ENCODE data around the gene CLN6. TPM values are rescaled to one million over a fixed set of nuclear protein-coding genes. Genes with fewer than 3 reads are reported as not detected.
"Not testable (repeated sequence)": the region's sequence is repeated elsewhere in the genome, so short reads cannot be mapped to it uniquely, and the experiment has no call there.

Gene CLN6
- total and polyA plus RNA-seq, 7 donors = 8.3 to 22.2 (median 13.1) TPM

DNA sequence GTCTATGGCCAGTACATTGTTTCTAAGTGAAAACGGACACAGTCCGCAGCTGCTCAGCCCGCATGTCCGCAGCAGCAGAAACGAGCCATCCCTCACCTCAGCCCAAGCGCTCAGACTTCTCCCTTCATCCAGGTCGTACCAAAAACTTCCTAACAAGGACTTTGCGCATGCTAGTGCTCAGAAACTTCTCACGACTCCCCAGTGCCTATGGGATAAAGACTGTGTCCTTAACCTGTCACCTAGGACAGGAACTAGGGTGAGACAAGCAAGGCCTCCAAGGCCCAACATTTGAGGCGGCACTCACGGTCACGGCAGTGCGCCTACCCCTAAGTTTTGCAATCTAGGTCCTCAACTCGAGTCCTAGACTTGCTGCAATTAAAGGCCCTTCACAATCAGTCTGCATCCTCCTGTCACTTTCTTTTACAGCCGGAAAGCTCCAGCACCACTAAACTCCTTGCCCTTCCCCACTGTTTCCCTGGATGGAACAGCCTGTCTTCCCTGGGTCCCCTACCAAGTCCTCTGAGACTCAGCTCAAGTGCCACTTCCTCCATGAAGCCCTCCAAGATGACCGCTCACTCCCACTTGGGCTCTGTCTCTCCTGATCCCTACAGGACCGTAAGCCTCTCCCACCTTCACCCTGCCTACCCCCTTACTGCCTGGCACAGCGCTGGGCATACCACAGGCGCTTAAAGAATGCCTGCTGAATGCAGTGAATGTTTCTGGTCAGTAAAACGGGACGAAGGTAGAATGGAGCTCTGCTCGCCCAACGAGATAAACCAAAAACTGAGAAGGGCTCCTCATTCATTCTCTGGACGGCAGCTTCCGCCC, 1.2 kb downstream of the CLN6 start:
- intact Hi-C loops (cut with DNase I) = no loop called here
- Histone ChIP-seq H3K36me3 (ENCODE audit: insufficient read depth in 1 of 2, low read depth in 1 of 2) (no peaks in the 10 kb centered on the region), H3K27me3 (ENCODE audit: insufficient read depth in 3 of 3, low read length in 2 of 3) (no peaks in the 10 kb centered on the region), H3K9me3 (no peaks in the 10 kb centered on the region), H3K4me3 (peak overlapping the region; percentile 96), H3K27ac (peak overlapping the region; percentile 86), H3K4me1 (peaks cover 19% of the 10 kb centered on the region)
- TF ChIP-seq, protein P1, sequence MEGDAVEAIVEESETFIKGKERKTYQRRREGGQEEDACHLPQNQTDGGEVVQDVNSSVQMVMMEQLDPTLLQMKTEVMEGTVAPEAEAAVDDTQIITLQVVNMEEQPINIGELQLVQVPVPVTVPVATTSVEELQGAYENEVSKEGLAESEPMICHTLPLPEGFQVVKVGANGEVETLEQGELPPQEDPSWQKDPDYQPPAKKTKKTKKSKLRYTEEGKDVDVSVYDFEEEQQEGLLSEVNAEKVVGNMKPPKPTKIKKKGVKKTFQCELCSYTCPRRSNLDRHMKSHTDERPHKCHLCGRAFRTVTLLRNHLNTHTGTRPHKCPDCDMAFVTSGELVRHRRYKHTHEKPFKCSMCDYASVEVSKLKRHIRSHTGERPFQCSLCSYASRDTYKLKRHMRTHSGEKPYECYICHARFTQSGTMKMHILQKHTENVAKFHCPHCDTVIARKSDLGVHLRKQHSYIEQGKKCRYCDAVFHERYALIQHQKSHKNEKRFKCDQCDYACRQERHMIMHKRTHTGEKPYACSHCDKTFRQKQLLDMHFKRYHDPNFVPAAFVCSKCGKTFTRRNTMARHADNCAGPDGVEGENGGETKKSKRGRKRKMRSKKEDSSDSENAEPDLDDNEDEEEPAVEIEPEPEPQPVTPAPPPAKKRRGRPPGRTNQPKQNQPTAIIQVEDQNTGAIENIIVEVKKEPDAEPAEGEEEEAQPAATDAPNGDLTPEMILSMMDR (IDR thresholded peaks at IDR 0.05) = no peak
- DNase-seq = peak in 1 of 2 donors; percentile 30
- WGBS, 3 donors = 47 to 53% (median 50%) methylated on average over 25 of the region's 25 CpGs
- no peak for ATAC-seq

DNA sequence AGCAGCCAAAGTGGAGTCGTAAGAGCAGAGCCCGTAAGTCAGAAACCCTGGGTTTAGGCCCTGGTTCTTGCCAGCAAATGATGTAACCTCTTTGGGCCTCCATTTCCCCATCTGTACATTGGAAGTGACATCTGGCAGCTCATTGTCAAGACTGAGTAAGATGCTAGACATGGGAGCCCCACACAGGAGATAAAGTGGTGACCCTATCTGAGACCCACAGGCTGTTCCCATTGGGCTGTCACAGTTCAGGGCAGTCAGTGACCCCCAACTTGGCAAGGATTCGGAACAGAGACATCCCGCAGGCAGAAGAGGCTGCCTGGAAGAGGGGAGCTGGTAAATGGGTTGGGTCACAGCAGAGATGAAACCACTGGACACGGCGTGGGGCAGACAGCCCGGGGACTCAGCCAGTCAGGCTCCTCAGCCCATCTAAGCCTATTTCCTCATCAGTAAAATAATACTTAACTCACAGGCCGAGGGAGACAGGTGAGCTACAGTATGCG, 1.8 kb downstream of the CLN6 start:
- Histone ChIP-seq H3K27me3 (ENCODE audit: insufficient read depth in 3 of 3, low read length in 2 of 3) (no peaks in the 10 kb centered on the region), H3K36me3 (ENCODE audit: insufficient read depth in 1 of 2, low read depth in 1 of 2) (no peaks in the 10 kb centered on the region), H3K4me3 (no peak overlapping the region), H3K27ac (no peak overlapping the region), H3K9me3 (no peaks in the 10 kb centered on the region), H3K4me1 (peaks cover 19% of the 10 kb centered on the region)
- ATAC-seq (no peak), DNase-seq (peak in 1 of 2 donors; percentile 38)
- intact Hi-C loops (cut with DNase I) = no loop called here
- TF ChIP-seq, protein P1 (IDR thresholded peaks at IDR 0.05) = no peak
- 69 to 83% (median 71%) methylated on average over 7 to 9 of the region's 9 CpGs for WGBS, 3 donors

DNA sequence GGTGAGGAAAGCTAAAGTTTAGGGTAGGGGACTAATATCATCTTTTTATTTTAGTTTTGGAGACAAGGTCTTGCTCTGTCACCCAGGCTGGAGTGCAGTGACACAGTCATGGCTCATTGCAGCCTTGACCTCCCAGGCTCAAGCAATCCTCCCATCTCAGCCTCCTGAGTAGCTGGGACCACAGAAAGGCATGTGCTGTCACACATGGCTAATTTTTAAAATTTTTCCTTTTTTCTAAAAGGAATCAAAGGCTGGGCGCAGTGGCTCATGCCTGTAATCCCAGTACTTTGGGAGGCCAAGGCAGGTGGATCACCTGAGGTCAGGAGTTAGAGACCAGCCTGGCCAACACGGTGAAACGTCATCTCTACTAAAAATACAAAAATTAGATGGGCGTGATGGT, 4.1 kb downstream of the CLN6 start:
- H3K9me3 ChIP-seq; DNase-seq; ATAC-seq; H3K36me3 ChIP-seq (ENCODE audit: insufficient read depth in 1 of 2, low read depth in 1 of 2); H3K4me3 ChIP-seq; intact Hi-C loops (cut with DNase I); H3K27me3 ChIP-seq (ENCODE audit: insufficient read depth in 3 of 3, low read length in 2 of 3); H3K27ac ChIP-seq: not testable (repeated sequence)
- WGBS, 3 donors = 92 to 93% (median 92%) methylated on average over 4 of the region's 4 CpGs
- H3K4me1 ChIP-seq = peaks cover 19% of the 10 kb centered on the region

DNA sequence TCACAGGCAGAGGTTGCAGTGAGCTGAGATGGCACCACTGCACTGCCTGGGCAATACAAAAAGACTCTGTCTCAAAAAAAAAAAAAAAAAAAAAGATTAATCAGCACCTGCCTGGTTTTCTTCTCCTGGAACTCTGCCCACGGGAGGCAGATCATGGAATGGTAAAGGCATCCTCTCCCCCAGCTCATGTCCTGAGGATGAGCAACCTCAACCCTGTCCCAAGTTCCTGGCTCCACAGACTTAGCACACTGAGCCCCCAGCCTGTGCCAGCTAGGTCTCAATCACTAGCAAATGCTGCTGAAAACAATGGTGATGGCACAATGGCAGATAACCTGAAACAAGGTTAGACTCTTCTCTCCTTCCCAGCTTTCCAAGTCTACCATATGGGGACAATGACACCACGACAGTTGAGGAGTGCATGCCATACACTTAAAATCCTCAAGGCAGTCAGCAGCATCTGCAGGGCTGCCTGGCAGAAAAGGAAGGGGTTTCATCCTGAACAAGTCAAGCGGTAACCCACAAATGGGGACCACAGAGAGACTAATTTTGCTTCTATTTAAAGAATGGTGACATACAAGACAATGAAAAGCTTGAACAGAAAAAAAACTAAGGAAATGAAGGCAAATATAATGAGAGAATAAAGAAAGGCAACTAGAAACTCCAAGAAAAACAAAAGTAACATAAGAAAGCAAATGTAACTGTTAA, 4.8 kb downstream of the CLN6 start:
- H3K4me1 ChIP-seq = peaks cover 19% of the 10 kb centered on the region
- intact Hi-C loops (cut with DNase I) = no loop called here
- H3K36me3 ChIP-seq (ENCODE audit: insufficient read depth in 1 of 2, low read depth in 1 of 2) = no peaks in the 10 kb centered on the region
- H3K27me3 ChIP-seq (ENCODE audit: insufficient read depth in 3 of 3, low read length in 2 of 3) = no peaks in the 10 kb centered on the region
- no peak for DNase-seq
- H3K9me3 ChIP-seq = no peaks in the 10 kb centered on the region
- TF ChIP-seq, protein P1 (IDR thresholded peaks at IDR 0.05) = no peak
- no peak overlapping the region for H3K4me3 ChIP-seq
- WGBS, 3 donors = 70 to 77% (median 71%) methylated on average over 3 of the region's 3 CpGs
- H3K27ac ChIP-seq = no peak overlapping the region
- ATAC-seq = no peak

DNA sequence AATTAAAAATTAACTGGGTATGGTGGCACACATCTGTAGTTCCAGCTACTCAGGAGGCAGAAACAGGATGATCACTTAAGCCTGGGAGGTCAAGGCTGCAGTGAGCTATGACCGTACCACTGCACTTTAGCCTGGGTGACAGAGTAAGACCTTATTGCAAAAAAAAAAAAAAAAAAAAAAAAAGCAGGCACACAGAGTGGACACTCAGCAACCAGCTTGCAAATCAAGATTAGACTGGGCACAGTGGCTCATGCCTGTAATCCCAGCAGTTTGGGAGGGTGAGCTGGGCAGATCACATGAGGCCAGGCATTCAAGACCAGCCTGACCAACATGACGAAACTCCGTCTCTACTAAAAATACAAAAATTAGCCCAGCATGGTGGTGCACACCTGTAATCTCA, 5.4 kb downstream of the CLN6 start:
- no peaks in the 10 kb centered on the region for H3K9me3 ChIP-seq
- intact Hi-C loops (cut with DNase I) = no loop called here
- H3K27ac ChIP-seq = no peak overlapping the region
- H3K4me3 ChIP-seq = no peak overlapping the region
- H3K36me3 ChIP-seq (ENCODE audit: insufficient read depth in 1 of 2, low read depth in 1 of 2) = no peaks in the 10 kb centered on the region
- peak in 1 of 2 donors; percentile 9 for DNase-seq
- no peaks in the 10 kb centered on the region for H3K27me3 ChIP-seq (ENCODE audit: insufficient read depth in 3 of 3, low read length in 2 of 3)
- peaks cover 19% of the 10 kb centered on the region for H3K4me1 ChIP-seq
- WGBS, 3 donors = 60 to 73% (median 73%) methylated on average over 3 of the region's 3 CpGs
- TF ChIP-seq, protein P1 (IDR thresholded peaks at IDR 0.05) = no peak
- ATAC-seq = no peak

Data from psoas muscle (tissue), 8 donors.